Lung microvascular endothelial cell (primary cell): ENCODE measurements around the gene MOBP. TPM values are rescaled to one million over a fixed set of nuclear protein-coding genes. Genes with fewer than 3 reads are reported as not detected.

ENCODE experiments used
- DNase-seq, 2 donors: peaks; one replicate each; pipeline versions ENCODE4 v3.0.0 to v3.0.0-alpha.2; 2010; ENCODE audit warnings: low read depth in 2 of 2
- total RNA-seq: library from RNA; depleted of rRNA; stranded (reverse); fragments of >200 nt; gene quantifications from 2 replicates; pipeline ENCODE4 v1.2.1, GENCODE V29; 2014

MOBP gene
- total RNA-seq, 1 donor from 2014 or later, result not detected

GRCh38 chr3:39540162-39540921, 72.9 kb downstream of the MOBP start:
- no peak for DNase-seq

- DNase-seq, result no peak
These were observed 74.0 kb downstream of the MOBP start for GRCh38 chr3:39541442-39541841.

DNA sequence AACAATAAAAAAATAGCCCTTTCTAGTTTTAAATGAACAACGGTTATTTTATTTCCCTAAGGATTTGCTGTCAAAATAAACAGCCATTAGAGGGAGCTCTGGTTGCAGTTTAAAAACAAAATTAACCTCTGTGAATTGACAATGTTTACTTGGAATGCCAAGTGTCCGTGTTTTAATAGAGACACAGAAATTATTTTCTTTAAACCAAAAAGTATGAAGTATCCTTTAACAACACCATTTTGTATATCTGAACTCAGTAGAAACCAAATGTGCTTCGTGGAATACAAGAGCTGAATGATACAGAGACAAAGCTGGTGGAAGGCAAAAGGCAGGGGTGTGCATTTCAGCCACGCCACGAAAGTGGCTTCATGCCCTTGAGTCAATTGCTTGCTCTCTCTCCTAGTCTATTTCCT, 74.4 kb downstream of the MOBP start:
- peak; percentile 59 to 64 for DNase-seq

DNA sequence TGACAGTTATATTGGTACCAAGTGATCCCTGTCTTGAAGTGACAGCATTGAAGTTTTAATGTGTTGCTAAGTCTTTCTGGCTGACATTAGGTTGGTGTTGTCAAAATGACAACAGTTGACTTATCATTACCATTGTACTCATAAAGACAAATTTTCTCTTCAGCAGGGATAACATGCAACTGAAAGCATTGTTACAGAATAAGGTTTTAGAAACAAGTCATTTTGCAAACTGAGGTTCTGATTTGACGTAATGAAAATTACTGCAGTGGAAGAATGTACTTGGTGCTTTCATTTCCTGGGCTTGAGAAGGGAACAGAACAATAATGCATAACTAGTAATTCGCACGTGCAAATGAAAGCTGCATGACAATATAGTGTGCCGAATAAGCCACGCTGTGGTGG, 75.1 kb downstream of the MOBP start:
- DNase-seq, result no peak

DNA sequence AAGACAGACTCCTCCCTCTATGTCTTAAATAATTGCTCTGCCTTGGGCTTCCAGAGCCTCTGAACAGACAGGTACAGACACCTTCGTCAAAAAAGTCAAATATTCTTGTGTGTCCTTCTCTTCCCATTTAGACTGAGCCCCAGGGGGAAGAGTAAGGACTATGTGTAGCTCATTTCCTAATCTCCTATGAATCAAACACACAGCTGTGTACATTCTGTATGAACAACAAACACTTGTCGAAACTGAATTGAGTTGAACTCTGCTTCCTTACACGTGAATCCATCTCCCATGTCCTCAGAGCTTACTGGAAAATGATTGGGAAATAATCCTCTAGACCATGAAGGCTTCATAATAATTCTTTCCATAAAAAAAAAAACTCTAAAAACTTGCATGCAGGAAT, 80.8 kb downstream of the MOBP start:
- peak in 1 of 2 donors; percentile 62 for DNase-seq

GRCh38 chr3:39550354-39551051, 83.0 kb downstream of the MOBP start:
- no peak for DNase-seq

Other genes with a start within 250 kb of the MOBP start
- not detected in 2 replicates for gene CX3CR1, start 187.6 kb upstream of the MOBP start, total RNA-seq
- gene CCR8, start 138.0 kb upstream of the MOBP start, total RNA-seq, result not detected in 2 replicates
- gene SLC25A38, start 84.3 kb upstream of the MOBP start, total RNA-seq, result 13.7 and 16.1 TPM in 2 replicates
- gene RPSA, start 61.0 kb upstream of the MOBP start, total RNA-seq, result 1,101 and 1,430 TPM in 2 replicates